DMS114 treated with DMSO at 0.1 percent for 48 hours (cell line): ENCODE data around the gene CDK10.

Source experiments
- DNase-seq: peaks from one replicate; lab custom pipeline; 2025; ENCODE audit not compliant: unreplicated experiment; lab: John Stamatoyannopoulos, UW

CDK10 gene

GRCh38 chr16:89710709-89711564 is 24.4 kb downstream of the CDK10 start:
- DNase-seq, result no peak

GRCh38 chr16:89711601-89712273 is 25.2 kb downstream of the CDK10 start:
- DNase-seq, result no peak

GRCh38 chr16:89712274-89712781 is 25.8 kb downstream of the CDK10 start:
- no peak for DNase-seq

- DNase-seq, result no peak
Measured at GRCh38 chr16:89716493-89716892, 30.0 kb downstream of the CDK10 start.

- no peak for DNase-seq
Measured at GRCh38 chr16:89716916-89717687, 30.6 kb downstream of the CDK10 start.

GRCh38 chr16:89717688-89718505 is 31.4 kb downstream of the CDK10 start:
- DNase-seq, result no peak

- no peak for DNase-seq
Measured at GRCh38 chr16:89720551-89720812, 34.0 kb downstream of the CDK10 start.

GRCh38 chr16:89720813-89721545 is 34.5 kb downstream of the CDK10 start, which contains the start of the genes VPS9D1 and ZNF276:
TSS of gene VPS9D1 (minus strand) at chr16:89720898. CDS start at chr16:89720861, 37 bp downstream.
TSS of gene ZNF276 (plus strand) at chr16:89721537. CDS start at chr16:89721641, 104 bp downstream.
- peak; percentile 51 for DNase-seq

- DNase-seq, result peak; percentile 27
Measured at GRCh38 chr16:89721546-89722391, 35.3 kb downstream of the CDK10 start.

GRCh38 chr16:89722392-89723278 is 36.1 kb downstream of the CDK10 start:
- DNase-seq, result no peak

GRCh38 chr16:89723279-89724250 is 37.1 kb downstream of the CDK10 start:
- DNase-seq, result no peak

GRCh38 chr16:89727406-89728120 is 41.1 kb downstream of the CDK10 start:
- DNase-seq, result no peak

- DNase-seq, result no peak
Measured at GRCh38 chr16:89729293-89729692, 42.8 kb downstream of the CDK10 start.

GRCh38 chr16:89729863-89730593 is 43.5 kb downstream of the CDK10 start:
- no peak for DNase-seq

- no peak for DNase-seq
Measured at GRCh38 chr16:89730610-89731234, 44.2 kb downstream of the CDK10 start.
